A673 (cell line): ENCODE data around the gene CEACAM6. TPM values are rescaled to one million over a fixed set of nuclear protein-coding genes. Genes with fewer than 3 reads are reported as not detected.

Experiments
- BruUV-seq: library from RNA; stranded (reverse); fragments of 400-500 nt; replicated peaks from 2 replicates; lab custom pipeline; 2021; lab: Mats Ljungman, UMichigan
- CTCF ChIA-PET: fragments of 300-600 bp; sonication (Branson Sonifier 250); formaldehyde crosslinking; loops from one replicate; lab custom pipeline; 2022; ENCODE audit warnings: antibody characterized with exemption; lab: Charles Lee
- POLR2A ChIA-PET: fragments of 300-600 bp; sonication (Branson Sonifier 250); formaldehyde crosslinking; loops from one replicate; lab custom pipeline; 2022; ENCODE audit warnings: antibody characterized with exemption; ENCODE audit not compliant: low non-redundant PET; lab: Charles Lee
- DNase-seq: peaks from one replicate; pipeline ENCODE4 v3.0.0-alpha.2; 2015; ENCODE audit warnings: low spot score
- H3K27ac ChIP-seq: fragments of 200-600 bp; sonication (generic); 2 replicates; pipeline ENCODE4 v1.5.1; 2016; ENCODE audit warnings: mixed run types, low read depth, mild to moderate bottlenecking, mixed read lengths, antibody characterized with exemption, low read length; ENCODE audit not compliant: poor library complexity, severe bottlenecking
- H3K27me3 ChIP-seq: fragments of 200-600 bp; sonication (generic); replicated peaks from 2 replicates; pipeline ENCODE4 v1.6.1; 2017; ENCODE audit warnings: mixed run types, low read depth, mild to moderate bottlenecking, mixed read lengths, antibody characterized with exemption, low read length; ENCODE audit not compliant: insufficient read depth, poor library complexity
- H3K36me3 ChIP-seq: fragments of 200-600 bp; sonication (generic); 2 replicates; pipeline ENCODE4 v1.6.1; 2016; ENCODE audit warnings: mixed run types, mild to moderate bottlenecking, mixed read lengths, antibody characterized with exemption, low read length; ENCODE audit not compliant: insufficient read depth, poor library complexity, severe bottlenecking
- H3K4me1 ChIP-seq: fragments of 200-600 bp; sonication (generic); 2 replicates; pipeline ENCODE4 v1.6.1; 2017; ENCODE audit warnings: mixed run types, mild to moderate bottlenecking, mixed read lengths, antibody characterized with exemption, low read length; ENCODE audit not compliant: insufficient read depth, poor library complexity, severe bottlenecking
- H3K4me3 ChIP-seq: fragments of 200-600 bp; sonication (generic); 2 replicates; pipeline ENCODE4 v1.5.1; 2016; ENCODE audit warnings: low read depth, mixed run types, mild to moderate bottlenecking, mixed read lengths, low read length; ENCODE audit not compliant: poor library complexity, severe bottlenecking
- H3K9me3 ChIP-seq: fragments of 200-600 bp; sonication (generic); 2 replicates; pipeline ENCODE4 v1.6.1; 2016; ENCODE audit warnings: mixed run types, low read depth, mild to moderate bottlenecking, mixed read lengths, antibody characterized with exemption, low read length; ENCODE audit not compliant: poor library complexity, severe bottlenecking
- CTCF ChIP-seq: fragments of 300-800, 200-600 bp; sonication (generic); conservative IDR thresholded peaks from 2 replicates; pipeline ENCODE4 v1.5.1; 2017; ENCODE audit warnings: low read depth, mild to moderate bottlenecking, antibody characterized with exemption, low read length, moderate library complexity, mixed read lengths
- EZH2 ChIP-seq: fragments of 200-600 bp; sonication (generic); IDR thresholded peaks from 2 replicates; pipeline ENCODE4 v1.6.1; 2017; ENCODE audit warnings: borderline replicate concordance, low read depth, mild to moderate bottlenecking, mixed read lengths, antibody characterized with exemption, low read length; ENCODE audit not compliant: poor library complexity, severe bottlenecking
- intact Hi-C: fragments of 100-400 bp; cut with micrococcal nuclease; formaldehyde crosslinking; loops from one replicate; pipeline ENCODE4 v1.10.0; 2022; ENCODE audit not compliant: unreplicated experiment
- total RNA-seq: library from RNA; stranded (reverse); gene quantifications from 2 replicates; pipeline ENCODE4 v1.2.3, GENCODE V29; 2021

The CEACAM6 gene
- total RNA-seq, 1 experiment from 2014 or later: 2.4 TPM

DNA sequence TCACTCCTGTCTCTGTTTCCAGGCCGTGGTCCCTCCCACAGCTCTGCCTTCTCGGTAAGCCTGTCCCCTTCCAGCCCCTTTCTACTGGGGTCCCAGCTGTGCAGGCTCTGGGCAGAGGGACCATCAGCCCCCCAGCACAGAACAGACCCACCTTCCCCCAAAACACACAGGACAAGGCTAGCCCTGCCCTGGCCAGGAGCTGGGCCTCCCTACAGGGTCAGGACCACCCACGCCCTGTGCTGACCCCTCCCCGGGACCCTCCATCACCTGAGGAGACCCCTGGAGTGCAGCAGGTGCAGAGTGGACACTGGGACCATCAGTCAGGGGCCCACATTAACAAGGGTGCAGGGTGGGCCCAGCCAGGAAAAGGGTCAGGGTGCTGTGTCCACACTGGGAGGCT is 55.0 kb downstream of the CEACAM6 start:
- CTCF ChIA-PET: no interaction called here

GRCh38 chr19:41811036-41811435 is 55.7 kb downstream of the CEACAM6 start:
- intact Hi-C loops: no loop called here

More for the DNA sequence above, 55.0 kb downstream of the CEACAM6 start:
- POLR2A ChIA-PET: no interaction called here
- TF ChIP-seq EZH2 (no peak), CTCF (no peak)
- Histone ChIP-seq H3K36me3 (no peaks in the 10 kb centered on the region), H3K4me1 (no peaks in the 10 kb centered on the region), H3K27ac (no peak overlapping the region), H3K27me3 (no peaks in the 10 kb centered on the region), H3K9me3 (no peaks in the 10 kb centered on the region), H3K4me3 (no peak overlapping the region)
- intact Hi-C loops: no loop called here
- DNase-seq: no peak
- no TSS peak for BruUV-seq

GRCh38 chr19:41811981-41812380 is 56.7 kb downstream of the CEACAM6 start:
- no peaks in the 10 kb centered on the region for H3K36me3 ChIP-seq
- H3K4me1 ChIP-seq: no peaks in the 10 kb centered on the region
- ChIA-PET CTCF (interaction anchor here (0.9 kb wide), 1 partner anchor 19 kb away, joined by 3 read pairs; no protein-coding TSS in a partner anchor), POLR2A (no interaction called here)
- H3K9me3 ChIP-seq: no peaks in the 10 kb centered on the region
- intact Hi-C loops: no loop called here
- TF ChIP-seq CTCF: no peak
- no peak overlapping the region for H3K27ac ChIP-seq
- no peak for DNase-seq
- no peak overlapping the region for H3K4me3 ChIP-seq
- H3K27me3 ChIP-seq: no peaks in the 10 kb centered on the region
- no TSS peak for BruUV-seq

More at GRCh38 chr19:41811036-41811435, 55.7 kb downstream of the CEACAM6 start:
- Histone ChIP-seq H3K27ac (no peak overlapping the region), H3K4me1 (no peaks in the 10 kb centered on the region), H3K36me3 (no peaks in the 10 kb centered on the region), H3K4me3 (no peak overlapping the region), H3K27me3 (no peaks in the 10 kb centered on the region), H3K9me3 (no peaks in the 10 kb centered on the region)
- no peak for DNase-seq
- no TSS peak for BruUV-seq
- TF ChIP-seq CTCF (no peak), EZH2 (no peak)
- ChIA-PET CTCF (no interaction called here), POLR2A (no interaction called here)
